ENCODE data around the gene SLITRK3. TPM values are rescaled to one million over a fixed set of nuclear protein-coding genes. Genes with fewer than 3 reads are reported as not detected.

The SLITRK3 gene
- total RNA-seq, 1 donor from 2014 or later, result not detected

- Mint-ChIP-seq H3K9me3 (ENCODE audit: unreplicated experiment) (no peaks in the 10 kb centered on the region), H3K27me3 (ENCODE audit: unreplicated experiment) (no peaks in the 10 kb centered on the region), H3K4me1 (ENCODE audit: unreplicated experiment) (no peaks in the 10 kb centered on the region), H3K27ac (ENCODE audit: unreplicated experiment) (no peak overlapping the region), H3K36me3 (ENCODE audit: low read depth, unreplicated experiment) (no peaks in the 10 kb centered on the region), H3K4me3 (ENCODE audit: unreplicated experiment) (no peak overlapping the region)
- DNase-seq (ENCODE audit: low spot score), result no peak
- TF ChIP-seq CTCF (IDR thresholded peaks at IDR 0.05; ENCODE audit: unreplicated experiment), result no peak
Observed at GRCh38 chr3:165217739-165218138, 21.6 kb upstream of the SLITRK3 start.

DNA sequence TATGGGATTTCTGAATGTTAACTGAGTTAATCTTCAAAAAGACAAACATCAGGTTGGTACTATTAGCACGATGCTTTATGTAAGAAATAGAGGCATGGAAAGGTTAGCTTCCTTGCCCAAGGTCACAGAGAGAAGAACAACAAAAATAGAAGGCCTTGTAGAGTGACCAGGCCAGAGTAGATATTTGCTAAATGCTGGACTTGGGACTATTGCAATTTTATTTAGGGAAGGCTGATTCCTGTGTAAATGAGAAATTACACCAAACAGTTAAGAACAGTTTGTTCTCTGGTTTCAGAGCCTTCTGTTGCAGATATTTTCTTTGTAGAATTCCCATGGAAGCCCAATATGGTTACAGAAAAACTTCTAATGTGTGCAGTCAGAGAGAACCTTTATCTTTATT lies 16.4 kb upstream of the SLITRK3 start:
- H3K4me1 Mint-ChIP-seq (ENCODE audit: unreplicated experiment), result no peaks in the 10 kb centered on the region
- no peak overlapping the region for H3K27ac Mint-ChIP-seq (ENCODE audit: unreplicated experiment)
- no peak for DNase-seq (ENCODE audit: low spot score)
- H3K9me3 Mint-ChIP-seq (ENCODE audit: unreplicated experiment), result no peaks in the 10 kb centered on the region
- H3K36me3 Mint-ChIP-seq (ENCODE audit: low read depth, unreplicated experiment), result no peaks in the 10 kb centered on the region
- TF ChIP-seq CTCF (IDR thresholded peaks at IDR 0.05; ENCODE audit: unreplicated experiment), result no peak
- peaks cover 1% of the 10 kb centered on the region for H3K27me3 Mint-ChIP-seq (ENCODE audit: unreplicated experiment)
- no peak overlapping the region for H3K4me3 Mint-ChIP-seq (ENCODE audit: unreplicated experiment)

- no peak overlapping the region for H3K4me3 Mint-ChIP-seq (ENCODE audit: unreplicated experiment)
- no peaks in the 10 kb centered on the region for H3K36me3 Mint-ChIP-seq (ENCODE audit: low read depth, unreplicated experiment)
- TF ChIP-seq CTCF (IDR thresholded peaks at IDR 0.05; ENCODE audit: unreplicated experiment), result no peak
- no peaks in the 10 kb centered on the region for H3K9me3 Mint-ChIP-seq (ENCODE audit: unreplicated experiment)
- no peak overlapping the region for H3K27ac Mint-ChIP-seq (ENCODE audit: unreplicated experiment)
- no peak for DNase-seq (ENCODE audit: low spot score)
- peaks cover 1% of the 10 kb centered on the region for H3K27me3 Mint-ChIP-seq (ENCODE audit: unreplicated experiment)
- H3K4me1 Mint-ChIP-seq (ENCODE audit: unreplicated experiment), result no peaks in the 10 kb centered on the region
Observed at GRCh38 chr3:165211721-165212120, 15.5 kb upstream of the SLITRK3 start.

DNA sequence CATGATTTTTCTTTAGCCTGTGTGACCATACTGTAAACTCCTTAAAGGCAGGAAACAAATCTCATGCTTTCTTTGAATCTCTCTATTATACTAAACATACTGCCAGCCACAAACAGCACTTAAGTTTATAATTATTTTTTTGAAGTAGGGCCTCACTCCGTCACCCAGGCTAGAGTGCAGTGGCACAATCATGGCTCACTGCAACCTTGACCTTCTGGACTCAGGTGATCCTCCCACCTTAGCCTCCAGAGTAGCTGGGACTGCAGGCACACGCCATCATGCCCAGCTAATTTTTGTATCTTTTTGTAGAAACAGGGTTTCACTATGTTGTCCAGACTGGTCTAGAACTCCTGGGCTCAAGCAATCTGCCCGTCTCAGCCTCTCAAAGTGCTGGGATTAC lies 14.5 kb upstream of the SLITRK3 start:
- H3K9me3 Mint-ChIP-seq (ENCODE audit: unreplicated experiment), result no peaks in the 10 kb centered on the region
- TF ChIP-seq CTCF (IDR thresholded peaks at IDR 0.05; ENCODE audit: unreplicated experiment), result no peak
- H3K4me1 Mint-ChIP-seq (ENCODE audit: unreplicated experiment), result no peaks in the 10 kb centered on the region
- no peak overlapping the region for H3K4me3 Mint-ChIP-seq (ENCODE audit: unreplicated experiment)
- H3K27ac Mint-ChIP-seq (ENCODE audit: unreplicated experiment), result no peak overlapping the region
- no peaks in the 10 kb centered on the region for H3K36me3 Mint-ChIP-seq (ENCODE audit: low read depth, unreplicated experiment)
- peaks cover 1% of the 10 kb centered on the region for H3K27me3 Mint-ChIP-seq (ENCODE audit: unreplicated experiment)
- DNase-seq (ENCODE audit: low spot score), result no peak

DNA sequence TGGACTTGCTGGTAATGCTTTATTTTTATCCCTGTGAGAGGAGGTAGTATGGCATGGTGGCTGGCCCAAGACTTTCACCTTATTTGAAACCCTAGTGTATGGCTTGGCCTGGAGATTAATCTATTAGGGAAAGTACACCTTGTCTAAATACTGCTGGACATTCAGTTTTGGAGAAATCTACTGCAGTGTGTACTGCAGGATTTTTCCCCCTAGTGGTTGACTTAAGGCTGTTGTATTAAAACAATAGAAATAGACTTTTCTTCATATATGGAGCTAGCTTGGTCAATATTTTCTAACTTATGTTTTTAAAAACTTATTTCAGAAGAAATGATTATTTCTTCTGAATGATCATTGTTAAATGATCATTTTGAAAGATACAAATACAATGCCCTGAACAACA lies 13.9 kb upstream of the SLITRK3 start:
- H3K27me3 Mint-ChIP-seq (ENCODE audit: unreplicated experiment), result peaks cover 1% of the 10 kb centered on the region
- no peak for DNase-seq (ENCODE audit: low spot score)
- TF ChIP-seq CTCF (IDR thresholded peaks at IDR 0.05; ENCODE audit: unreplicated experiment), result peak; percentile 77
- H3K4me3 Mint-ChIP-seq (ENCODE audit: unreplicated experiment), result no peak overlapping the region
- no peak overlapping the region for H3K27ac Mint-ChIP-seq (ENCODE audit: unreplicated experiment)
- H3K36me3 Mint-ChIP-seq (ENCODE audit: low read depth, unreplicated experiment), result no peaks in the 10 kb centered on the region
- H3K4me1 Mint-ChIP-seq (ENCODE audit: unreplicated experiment), result no peaks in the 10 kb centered on the region
- H3K9me3 Mint-ChIP-seq (ENCODE audit: unreplicated experiment), result no peaks in the 10 kb centered on the region
